Stimulated activated CD8-positive, alpha-beta memory T cell treated with anti-CD3 and anti-CD28 coated beads, Interleukin-2, amount 100 ng/mL, for 48 hours (primary cell): ENCODE measurements around the gene SUSD3.

Experiments
- DNase-seq, 2 donors: peaks; one replicate each; pipeline ENCODE4 v3.0.0-alpha.2; 2020; ENCODE audit warnings: low read depth in 2 of 2

Gene SUSD3

GRCh38 chr9:93123561-93124283, 65.2 kb downstream of the SUSD3 start:
- no peak for DNase-seq

- no peak for DNase-seq
These were observed 66.3 kb downstream of the SUSD3 start for GRCh38 chr9:93124793-93125192.

GRCh38 chr9:93125331-93125894, 66.9 kb downstream of the SUSD3 start:
- no peak for DNase-seq

- DNase-seq = no peak
These were observed 67.8 kb downstream of the SUSD3 start for GRCh38 chr9:93126151-93126781.

GRCh38 chr9:93126825-93127368, 68.4 kb downstream of the SUSD3 start:
- DNase-seq = no peak

GRCh38 chr9:93127395-93127911, 69.0 kb downstream of the SUSD3 start:
- no peak for DNase-seq

GRCh38 chr9:93128011-93128714, 69.7 kb downstream of the SUSD3 start:
- no peak for DNase-seq

- DNase-seq = no peak
These were observed 70.3 kb downstream of the SUSD3 start for GRCh38 chr9:93128715-93129224.

GRCh38 chr9:93129286-93129685, 70.8 kb downstream of the SUSD3 start:
- DNase-seq = no peak

GRCh38 chr9:93129691-93130500, 71.4 kb downstream of the SUSD3 start:
- no peak for DNase-seq

- DNase-seq = no peak
These were observed 72.5 kb downstream of the SUSD3 start for GRCh38 chr9:93130861-93131481.

GRCh38 chr9:93131599-93132286, 73.2 kb downstream of the SUSD3 start:
- DNase-seq = no peak

- no peak for DNase-seq
These were observed 73.9 kb downstream of the SUSD3 start for GRCh38 chr9:93132287-93132927.

- DNase-seq = no peak
These were observed 74.6 kb downstream of the SUSD3 start for GRCh38 chr9:93132946-93133680.

- DNase-seq = peak; percentile 52 to 64
These were observed 75.1 kb downstream of the SUSD3 start for GRCh38 chr9:93133681-93134014.

- DNase-seq = peak; percentile 85 to 86
These were observed 75.7 kb downstream of the SUSD3 start, which contains the start of gene NINJ1 for GRCh38 chr9:93134015-93134739. Gene NINJ1 (minus strand): TSS chr9:93134251. CDS start chr9:93134217, 34 bp downstream.
